H9 (cell line): ENCODE results near the gene ALDH1A3. TPM values are rescaled to one million over a fixed set of nuclear protein-coding genes. Genes with fewer than 3 reads are reported as not detected.

Experiments used
- DNase-seq: peaks from one replicate; pipeline ENCODE4 v3.0.0-alpha.2; 2017
- H2AFZ ChIP-seq: one replicate; pipeline ENCODE4 v1.6.1; 2013; ENCODE audit warnings: mild to moderate bottlenecking, low read length, control low read depth, moderate library complexity
- H2AK5ac ChIP-seq: 2 replicates; pipeline ENCODE4 v1.6.1; 2013; ENCODE audit warnings: low read length, control low read depth, mixed read lengths; ENCODE audit not compliant: insufficient read length
- H2BK120ac ChIP-seq: one replicate; pipeline ENCODE4 v1.6.1; 2013; ENCODE audit warnings: low read depth, mild to moderate bottlenecking, low read length, control low read depth, inconsistent platforms; ENCODE audit not compliant: poor library complexity, severe bottlenecking
- H2BK12ac ChIP-seq: 2 replicates; pipeline ENCODE4 v1.6.1; 2013; ENCODE audit warnings: low read length, control low read depth, mixed read lengths, low read depth; ENCODE audit not compliant: insufficient read length
- H2BK15ac ChIP-seq: 2 replicates; pipeline ENCODE4 v1.6.1; 2013; ENCODE audit warnings: low read depth, low read length, control low read depth
- H2BK20ac ChIP-seq: one replicate; pipeline ENCODE4 v1.6.1; 2013; ENCODE audit warnings: low read depth, mild to moderate bottlenecking, low read length, control low read depth, inconsistent platforms; ENCODE audit not compliant: poor library complexity, severe bottlenecking
- H2BK5ac ChIP-seq: 2 replicates; pipeline ENCODE4 v1.6.1; 2013; ENCODE audit warnings: low read length, control low read depth, mixed read lengths; ENCODE audit not compliant: insufficient read length
- H3K14ac ChIP-seq: 2 replicates; pipeline ENCODE4 v1.6.1; 2013; ENCODE audit warnings: low read length, control low read depth; ENCODE audit not compliant: insufficient read depth
- H3K18ac ChIP-seq: 2 replicates; pipeline ENCODE4 v1.6.1; 2013; ENCODE audit warnings: low read depth, mild to moderate bottlenecking, mixed read lengths, low read length, control low read depth; ENCODE audit not compliant: insufficient read length
- H3K23ac ChIP-seq: 2 replicates; pipeline ENCODE4 v1.6.1; 2013; ENCODE audit warnings: low read length, control low read depth, mixed read lengths, low read depth; ENCODE audit not compliant: insufficient read length
- H3K23me2 ChIP-seq: 2 replicates; pipeline ENCODE4 v1.6.1; 2013; ENCODE audit warnings: low read depth, mild to moderate bottlenecking, mixed read lengths, low read length, control low read depth; ENCODE audit not compliant: insufficient read length, poor library complexity, severe bottlenecking
- H3K27ac ChIP-seq: 2 replicates; pipeline ENCODE4 v1.5.1; 2013; ENCODE audit warnings: low read length, control low read depth, mixed read lengths, low read depth; ENCODE audit not compliant: insufficient read length
- H3K27me3 ChIP-seq: 2 replicates; pipeline ENCODE4 v1.6.1; 2013; ENCODE audit warnings: low read length, control low read depth, inconsistent platforms; ENCODE audit not compliant: insufficient read depth
- H3K4ac ChIP-seq: 2 replicates; pipeline ENCODE4 v1.6.1; 2013; ENCODE audit warnings: low read depth, mild to moderate bottlenecking, control low read depth, inconsistent platforms, low read length, moderate library complexity
- H3K4me1 ChIP-seq: 2 replicates; pipeline ENCODE4 v1.6.1; 2013; ENCODE audit warnings: low read length, control low read depth, inconsistent platforms; ENCODE audit not compliant: insufficient read depth
- H3K4me2 ChIP-seq: 2 replicates; pipeline ENCODE4 v1.6.1; 2013; ENCODE audit warnings: low read length, control low read depth, mixed read lengths; ENCODE audit not compliant: insufficient read length, insufficient read depth
- H3K56ac ChIP-seq: 2 replicates; pipeline ENCODE4 v1.6.1; 2013; ENCODE audit warnings: low read depth, mild to moderate bottlenecking, mixed read lengths, low read length, control low read depth; ENCODE audit not compliant: insufficient read length
- H3K79me1 ChIP-seq: 2 replicates; pipeline ENCODE4 v1.6.1; 2013; ENCODE audit warnings: low read depth, mild to moderate bottlenecking, moderate library complexity, low read length, control low read depth, inconsistent platforms; ENCODE audit not compliant: insufficient read depth, poor library complexity, severe bottlenecking
- H3K79me2 ChIP-seq: 2 replicates; pipeline ENCODE4 v1.6.1; 2013; ENCODE audit warnings: low read length, control low read depth, inconsistent platforms; ENCODE audit not compliant: insufficient read depth
- H3K9ac ChIP-seq: 2 replicates; pipeline ENCODE4 v1.6.1; 2013; ENCODE audit warnings: low read length, control low read depth, mixed read lengths; ENCODE audit not compliant: insufficient read length; ENCODE audit errors: extremely low read depth
- H3K9me3 ChIP-seq: one replicate; pipeline ENCODE4 v1.6.1; 2013; ENCODE audit warnings: low read depth, low read length, inconsistent platforms; ENCODE audit not compliant: control insufficient read depth
- H3T11ph ChIP-seq: one replicate; pipeline ENCODE4 v1.6.1; 2013; ENCODE audit warnings: mild to moderate bottlenecking, low read length, control low read depth, inconsistent platforms
- H4K20me1 ChIP-seq: one replicate; pipeline ENCODE4 v1.6.1; 2013; ENCODE audit not compliant: control insufficient read depth, insufficient read length, insufficient read depth
- H4K5ac ChIP-seq: 2 replicates; pipeline ENCODE4 v1.6.1; 2013; ENCODE audit warnings: low read depth, mild to moderate bottlenecking, mixed read lengths, low read length, control low read depth; ENCODE audit not compliant: insufficient read length
- H4K8ac ChIP-seq: replicated peaks from 2 replicates; pipeline ENCODE4 v1.6.1; 2013; ENCODE audit warnings: low read length, control low read depth, mixed read lengths, low read depth; ENCODE audit not compliant: insufficient read length
- H4K91ac ChIP-seq: 2 replicates; pipeline ENCODE4 v1.6.1; 2013; ENCODE audit warnings: low read depth, mild to moderate bottlenecking, moderate library complexity, mixed read lengths, low read length, control low read depth; ENCODE audit not compliant: insufficient read length
- H3K27ac Mint-ChIP-seq, 3 experiments: 2 replicates in 2 of 3; 3 replicates in 1 of 3; pipeline ENCODE4 v1.8.0; 2020 to 2021; ENCODE audit warnings: mixed read lengths in 3 of 3, mild to moderate bottlenecking in 1 of 3, moderate library complexity in 1 of 3
- H3K27me3 Mint-ChIP-seq: 2 replicates; pipeline ENCODE4 v1.8.0; 2021; ENCODE audit warnings: low read depth, mild to moderate bottlenecking, moderate library complexity, mixed read lengths
- H3K36me3 Mint-ChIP-seq, 3 experiments: 2 replicates in 2 of 3; 3 replicates in 1 of 3; pipeline ENCODE4 v1.8.0; 2020 to 2021; ENCODE audit warnings: low read depth in 3 of 3, mixed read lengths in 3 of 3; ENCODE audit not compliant: insufficient read depth in 1 of 3
- H3K4me1 Mint-ChIP-seq, 2 experiments: 2 replicates each; pipeline ENCODE4 v1.8.0; 2020; ENCODE audit warnings: mixed read lengths in 2 of 2
- H3K4me3 Mint-ChIP-seq, 2 experiments: 2 replicates in 1 of 2; 3 replicates in 1 of 2; pipeline ENCODE4 v1.8.0; 2020 to 2021; ENCODE audit warnings: mild to moderate bottlenecking in 2 of 2, mixed read lengths in 2 of 2, moderate library complexity in 1 of 2
- H3K9me3 Mint-ChIP-seq, 2 experiments: 2 replicates in 1 of 2; 3 replicates in 1 of 2; pipeline ENCODE4 v1.8.0; 2020; ENCODE audit warnings: mild to moderate bottlenecking in 2 of 2, mixed read lengths in 2 of 2, moderate library complexity in 1 of 2
- CTCF ChIP-seq: fragments of 200-600 bp; sonication (generic); conservative IDR thresholded peaks from 3 replicates; pipeline ENCODE4 v1.8.0; 2021; ENCODE audit warnings: antibody characterized with exemption, mild to moderate bottlenecking
- WGBS: extraction: QIAGEN DNeasy Blood & Tissue Kit; methylation state at CpG from one replicate; pipeline ENCODE4 v1.1.7; 2013; ENCODE audit warnings: missing lambda C conversion rate, low lambda C conversion rate, mixed read lengths; ENCODE audit not compliant: insufficient read length; ENCODE audit errors: extremely low coverage; 5-methylcytosine and 5-hydroxymethylcytosine counted together
- total RNA-seq: library from RNA; stranded (reverse); gene quantifications from 2 replicates; pipeline ENCODE4 v1.2.1, GENCODE V29; 2021

Gene ALDH1A3
- total RNA-seq, 1 experiment from 2014 or later, result 9.2 TPM

GRCh38 chr15:100875495-100875894, 4.1 kb upstream of the ALDH1A3 start:
- Mint-ChIP-seq H3K27me3 (peaks cover 54% of the 10 kb centered on the region), H3K4me1 (peaks cover 18 to 20% of the 10 kb centered on the region in 2 experiments), H3K27ac (no peak overlapping the region), H3K9me3 (peaks cover 0 to 2% of the 10 kb centered on the region in 2 experiments; a peak in 2 of 5 replicates), H3K4me3 (no peak overlapping the region), H3K36me3 (no peaks in the 10 kb centered on the region; a peak in 2 of 7 replicates)
- H3K9me3 ChIP-seq, result no peaks in the 10 kb centered on the region
- no peak overlapping the region for H2BK20ac ChIP-seq
- DNase-seq, result no peak
- H3K18ac ChIP-seq, result no peak overlapping the region
- no peak overlapping the region for H4K8ac ChIP-seq
- H3K14ac ChIP-seq, result no peak overlapping the region; the same call in 1 of the 2 replicates
- no peak for TF ChIP-seq CTCF
- H2AK5ac ChIP-seq, result no peak overlapping the region
- no peak overlapping the region for H3K4me2 ChIP-seq
- no peak overlapping the region for H2BK12ac ChIP-seq
- H2BK5ac ChIP-seq, result no peak overlapping the region
- H2AFZ ChIP-seq, result no peak overlapping the region
- no peak overlapping the region for H2BK120ac ChIP-seq
- H3T11ph ChIP-seq, result no peak overlapping the region
- peaks cover 14% of the 10 kb centered on the region; the same call in 1 of the 2 replicates for H3K27me3 ChIP-seq
- H3K56ac ChIP-seq, result no peak overlapping the region
- H3K23me2 ChIP-seq, result peaks cover 5% of the 10 kb centered on the region
- no peaks in the 10 kb centered on the region for H4K20me1 ChIP-seq
- no peak overlapping the region for H2BK15ac ChIP-seq
- no peak overlapping the region for H3K27ac ChIP-seq
- H4K5ac ChIP-seq, result no peak overlapping the region
- H3K9ac ChIP-seq, result no peak overlapping the region
- H3K4me1 ChIP-seq, result no peaks in the 10 kb centered on the region
- no peaks in the 10 kb centered on the region for H3K79me1 ChIP-seq
- no CpG with 5 or more reads among the region's 2 CpGs for WGBS
- H4K91ac ChIP-seq, result no peak overlapping the region
- no peaks in the 10 kb centered on the region for H3K79me2 ChIP-seq
- no peak overlapping the region for H3K4ac ChIP-seq
- H3K23ac ChIP-seq, result no peak overlapping the region
